ENCODE measurements around the gene CMSS1.

DNA sequence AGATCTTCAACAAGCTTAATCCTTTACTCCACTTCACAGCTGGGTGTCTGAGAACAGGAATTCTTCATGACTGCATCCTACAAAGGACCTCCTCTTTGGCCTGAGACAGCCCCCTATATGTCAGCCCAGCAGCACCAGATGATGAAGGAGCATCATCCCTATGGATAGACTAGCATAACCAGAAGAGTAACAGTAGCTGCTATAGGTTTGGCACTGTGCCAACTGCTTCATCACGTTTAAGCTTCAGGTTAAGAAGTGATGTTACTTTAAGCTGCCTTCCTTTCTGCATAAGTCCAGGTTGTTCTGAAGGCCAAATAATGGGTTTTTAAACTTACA, 50.6 kb downstream of the CMSS1 start:
- TF ChIP-seq ZC3H10 (CRISPR knock-in tag; IDR thresholded peaks at IDR 0.05) (no peak), ESRRG (CRISPR knock-in tag; IDR thresholded peaks at IDR 0.05) (no peak), CSDC2 (CRISPR knock-in tag; IDR thresholded peaks at IDR 0.05) (no peak)

Data from SK-N-SH treated with all-trans-retinoic acid at 6 μM for 48 hours (cell line).